Adipose tissue (tissue), 3 donors: ENCODE measurements around the gene POLQ. TPM values are rescaled to one million over a fixed set of nuclear protein-coding genes. Genes with fewer than 3 reads are reported as not detected.
"Not testable (repeated sequence)": the region's sequence is repeated elsewhere in the genome, so short reads cannot be mapped to it uniquely, and the experiment has no call there.

Experiments used
- H3K27ac ChIP-seq: one replicate; pipeline ENCODE4 v1.5.1; 2013; ENCODE audit warnings: low read depth, low read length
- WGBS, 3 donors: extraction: QIAGEN DNeasy Blood & Tissue Kit; methylation state at CpG; one replicate each; pipeline ENCODE4 v1.1.7; 2013; 5-methylcytosine and 5-hydroxymethylcytosine counted together
- polyA plus RNA-seq, 3 donors: library from polyadenylated mRNA; stranded (reverse); fragments of 200-250 nt; gene quantifications; one replicate each; pipeline ENCODE4 v1.2.3, GENCODE V29; 2013
- donor health status: healthy with polysubstance abuse.
- donor health status: Bipolar disorder and iron deficiency.
- donor health status: healthy.

The POLQ gene
- polyA plus RNA-seq, 3 donors = 0.04 to 0.22 (median 0.06) TPM

GRCh38 chr3:121451752-121452151 lies 94.0 kb downstream of the POLQ start:
- not testable (repeated sequence) for H3K27ac ChIP-seq
- 86 to 91% (median 89%) methylated on average over 12 of the region's 12 CpGs for WGBS, 3 donors

- WGBS, 3 donors = 77 to 97% (median 77%) methylated on average over 1 of the region's 1 CpG
- H3K27ac ChIP-seq = no peak overlapping the region
These were observed 102.3 kb downstream of the POLQ start for GRCh38 chr3:121443456-121443855.

- no peak overlapping the region for H3K27ac ChIP-seq
- WGBS, 3 donors = 56 to 72% (median 72%) methylated on average over 3 of the region's 3 CpGs
These were observed 109.1 kb downstream of the POLQ start for GRCh38 chr3:121436641-121437040.

- WGBS, 3 donors = 65 to 99% (median 97%) methylated on average over 2 of the region's 2 CpGs
- no peak overlapping the region for H3K27ac ChIP-seq
These were observed 109.7 kb downstream of the POLQ start for GRCh38 chr3:121436074-121436473.

- H3K27ac ChIP-seq = no peak overlapping the region
- WGBS, 3 donors = 47 to 57% (median 52%) methylated on average over 5 of the region's 5 CpGs
These were observed 113.9 kb downstream of the POLQ start for GRCh38 chr3:121431726-121432517.

- no peak overlapping the region for H3K27ac ChIP-seq
These were observed 115.0 kb downstream of the POLQ start for GRCh38 chr3:121430664-121431215.

- H3K27ac ChIP-seq = no peak overlapping the region
These were observed 121.2 kb downstream of the POLQ start for GRCh38 chr3:121424549-121424948.

- H3K27ac ChIP-seq = no peak overlapping the region
- 87 to 89% (median 88%) methylated on average over 6 of the region's 6 CpGs for WGBS, 3 donors
These were observed 127.6 kb downstream of the POLQ start for GRCh38 chr3:121418182-121418581.

- WGBS, 3 donors = 75 to 83% (median 76%) methylated on average over 2 of the region's 2 CpGs
- H3K27ac ChIP-seq = no peak overlapping the region
These were observed 130.9 kb downstream of the POLQ start for GRCh38 chr3:121414924-121415323.

GRCh38 chr3:121411523-121411922 lies 134.3 kb downstream of the POLQ start:
- 78 to 89% (median 88%) methylated on average over 1 of the region's 1 CpG for WGBS, 3 donors
- no peak overlapping the region for H3K27ac ChIP-seq

- WGBS, 3 donors = 73 to 87% (median 85%) methylated on average over 1 of the region's 1 CpG
- no peak overlapping the region for H3K27ac ChIP-seq
These were observed 140.2 kb downstream of the POLQ start for GRCh38 chr3:121405631-121406030.

GRCh38 chr3:121399820-121400219 lies 146.0 kb downstream of the POLQ start:
- H3K27ac ChIP-seq = no peak overlapping the region

GRCh38 chr3:121398051-121398450 lies 147.7 kb downstream of the POLQ start:
- 75 to 83% (median 75%) methylated on average over 8 of the region's 8 CpGs for WGBS, 3 donors
- not testable (repeated sequence) for H3K27ac ChIP-seq

- 59% methylated on average over 1 of the region's 1 CpG; no CpG with 5 or more reads in 2 of the 3 donors for WGBS, 3 donors
- H3K27ac ChIP-seq = not testable (repeated sequence)
These were observed 149.8 kb downstream of the POLQ start for GRCh38 chr3:121395967-121396366.

GRCh38 chr3:121388308-121388707 lies 157.5 kb downstream of the POLQ start:
- not testable (repeated sequence) for H3K27ac ChIP-seq
- 73 to 81% (median 75%) methylated on average over 3 of the region's 3 CpGs for WGBS, 3 donors

Other genes with a start within 250 kb of the POLQ start
- gene ARGFX, start 22.0 kb upstream of the POLQ start, polyA plus RNA-seq = not detected
- under 1 TPM; under 0.01 to 0.07 (median 0.02) TPM for gene FBXO40, start 47.4 kb upstream of the POLQ start, polyA plus RNA-seq
- 10 to 100 TPM; 10.3 to 67.8 (median 47.8) TPM for gene HCLS1, start 114.9 kb upstream of the POLQ start, polyA plus RNA-seq
- gene GOLGB1, start 203.8 kb upstream of the POLQ start, polyA plus RNA-seq = 10 to 100 TPM; 13.8 to 16.6 (median 14.4) TPM